ENCODE measurements around the gene ANKRD28.

The ANKRD28 gene

DNA sequence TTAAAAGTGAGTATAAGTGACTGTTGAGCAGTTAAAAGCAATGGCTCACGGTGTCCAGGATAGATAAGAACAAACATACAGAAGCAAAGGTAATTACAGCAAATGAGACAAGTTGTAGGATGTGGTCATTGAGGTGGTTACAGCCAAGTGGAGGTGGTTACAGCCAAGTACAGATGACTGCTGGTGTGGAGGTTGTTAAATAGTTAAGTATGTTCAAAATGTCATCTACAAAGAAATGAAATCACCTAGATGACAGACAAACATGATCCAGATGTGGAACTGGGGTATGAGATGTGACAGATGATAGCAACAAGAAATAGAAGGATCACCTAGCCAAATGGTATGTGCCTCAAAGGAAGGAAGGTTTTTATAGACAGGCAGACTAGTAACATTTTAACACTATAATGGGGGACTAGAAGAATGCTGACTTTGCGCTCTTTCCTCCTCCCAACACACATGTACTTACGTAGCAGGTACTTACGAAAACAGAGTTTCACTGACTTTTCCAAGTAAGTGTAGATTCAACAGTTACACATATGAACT, 6.8 kb upstream of the ANKRD28 start:
- DNase-seq (ENCODE audit: low spot score) (no peak), FAIRE-seq (no peak)

- FAIRE-seq = no peak
- DNase-seq (ENCODE audit: low spot score) = no peak
These were observed 6.1 kb upstream of the ANKRD28 start for GRCh38 chr3:15803921-15804320.

- FAIRE-seq = no peak
- no peak for DNase-seq (ENCODE audit: low spot score)
These were observed 3.5 kb upstream of the ANKRD28 start for GRCh38 chr3:15801298-15801697.

DNA sequence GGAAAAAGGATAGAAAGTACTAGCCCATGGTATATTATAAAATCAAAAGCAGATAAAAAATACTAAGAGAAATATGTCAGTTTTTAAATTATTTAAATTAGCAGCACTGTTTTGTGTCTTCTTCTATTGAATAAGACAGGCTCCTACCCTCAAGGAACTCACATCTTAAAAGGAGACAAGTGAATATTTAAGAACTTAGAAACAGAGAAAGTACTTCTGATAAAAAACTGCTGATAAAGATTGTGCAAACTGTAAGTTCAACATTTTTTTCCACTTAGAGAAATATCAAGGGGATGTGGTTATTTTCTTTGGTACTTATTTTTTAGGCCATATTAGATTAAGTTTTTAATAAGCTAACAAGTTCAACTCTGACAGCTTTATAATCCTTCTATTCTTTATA, 3.0 kb upstream of the ANKRD28 start:
- no peak for FAIRE-seq
- no peak for DNase-seq (ENCODE audit: low spot score)

DNA sequence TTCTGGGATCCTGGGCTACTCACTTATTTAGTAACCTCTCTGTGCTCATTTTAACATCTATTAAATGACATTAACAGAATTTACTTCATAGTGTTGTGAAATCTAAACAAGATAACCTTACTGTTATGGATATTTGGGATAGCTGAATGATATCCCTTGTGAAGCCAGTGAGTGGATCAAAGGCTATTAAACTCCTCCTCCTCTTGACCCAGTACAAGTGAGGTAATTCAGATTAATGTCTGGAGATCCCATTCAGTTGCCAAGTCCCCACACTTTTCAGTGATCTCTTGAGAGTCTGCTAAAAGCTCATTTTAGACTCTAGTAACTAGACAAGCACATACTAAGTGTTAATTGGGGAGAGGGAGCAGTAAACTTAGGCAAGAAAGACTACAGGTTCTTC, 2.5 kb upstream of the ANKRD28 start:
- DNase-seq (ENCODE audit: low spot score) (no peak), FAIRE-seq (no peak)

- DNase-seq (ENCODE audit: low spot score) = no peak
- FAIRE-seq = no peak
These were observed 910 bp upstream of the ANKRD28 start for GRCh38 chr3:15798533-15799245.

DNA sequence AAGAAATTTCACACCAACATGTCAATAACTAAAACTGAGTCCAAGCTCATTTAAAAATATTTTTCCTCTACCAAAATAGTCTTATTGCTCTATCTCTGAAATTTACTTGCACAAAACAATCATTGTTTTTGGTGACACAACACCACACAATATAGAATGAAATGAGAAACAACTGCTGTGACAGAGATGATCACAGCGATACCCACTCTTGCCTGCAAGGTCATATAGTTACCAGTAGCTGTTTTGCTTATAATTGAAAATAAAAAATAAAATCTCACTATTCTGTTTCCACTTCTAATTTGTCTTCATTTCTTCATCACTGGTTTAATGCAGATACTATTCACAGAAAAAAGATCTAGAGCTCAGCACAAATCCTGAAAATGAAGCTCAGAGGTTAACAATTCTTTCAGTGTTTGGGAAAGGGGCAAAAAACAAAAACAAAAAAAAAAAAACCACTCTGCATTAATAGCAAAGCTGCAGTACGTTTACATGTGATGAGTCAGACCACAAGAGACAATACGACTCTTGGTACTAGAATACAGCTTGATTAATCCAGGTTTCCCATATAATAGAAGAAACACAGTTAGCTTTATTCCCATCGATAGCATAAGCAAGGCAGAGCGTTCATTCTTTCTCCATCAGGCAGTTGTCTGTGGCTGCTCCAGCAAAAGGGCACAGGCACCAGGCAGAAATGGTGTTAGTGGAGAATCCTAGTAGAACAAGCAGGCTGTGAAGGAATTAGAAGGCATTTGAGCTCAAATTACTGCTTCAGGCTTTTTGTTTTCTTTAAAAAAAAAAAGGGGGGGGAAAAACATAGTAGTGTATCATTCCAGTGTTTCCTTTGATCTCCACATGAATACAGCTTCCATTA, 773 bp downstream of the ANKRD28 start:
- FAIRE-seq (no peak), DNase-seq (ENCODE audit: low spot score) (peak; percentile 26)

GRCh38 chr3:15796331-15796730, 1.4 kb downstream of the ANKRD28 start:
- FAIRE-seq = no peak
- DNase-seq (ENCODE audit: low spot score) = no peak

GRCh38 chr3:15795651-15796308, 2.0 kb downstream of the ANKRD28 start:
- DNase-seq (ENCODE audit: low spot score) = no peak

DNA sequence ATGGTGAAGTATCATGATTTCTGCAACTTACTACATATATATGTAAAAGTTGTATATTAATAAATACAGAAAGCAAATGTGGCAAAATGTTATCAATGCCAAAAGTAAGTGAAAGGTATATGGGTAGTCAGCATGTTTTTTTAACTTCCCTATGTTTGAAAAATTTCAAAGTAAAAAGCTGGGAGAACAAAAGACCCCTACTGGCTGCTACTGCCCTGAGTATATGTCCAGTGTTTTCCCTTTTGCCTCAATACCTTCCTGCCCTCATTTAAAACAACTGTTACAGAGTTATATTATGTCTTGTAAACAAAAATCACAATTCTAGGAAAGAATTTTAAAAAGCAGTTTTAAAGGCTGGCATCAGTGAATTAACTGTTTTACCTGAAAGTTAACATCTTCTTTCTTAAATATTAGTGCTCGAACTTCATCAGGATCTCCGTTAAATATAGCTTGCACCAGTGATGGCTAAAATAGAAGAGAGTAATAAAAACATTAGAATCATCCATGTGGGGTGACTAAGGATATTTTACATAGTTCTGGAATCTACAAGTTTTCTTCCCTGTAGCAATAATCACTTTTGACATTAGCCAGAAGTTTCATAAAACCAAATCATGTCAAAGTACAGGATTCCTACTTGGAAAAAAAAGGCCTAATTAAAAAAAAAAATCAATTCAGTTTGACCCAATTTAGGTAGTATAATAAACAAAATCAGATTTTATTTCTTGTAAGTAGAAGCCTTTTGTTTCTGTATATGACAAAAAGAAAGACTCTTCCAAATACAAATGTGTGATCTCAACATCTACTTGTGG, 2.7 kb downstream of the ANKRD28 start:
- DNase-seq (ENCODE audit: low spot score) (no peak), FAIRE-seq (no peak)

More at GRCh38 chr3:15795651-15796308, 2.0 kb downstream of the ANKRD28 start:
- no peak for FAIRE-seq

DNA sequence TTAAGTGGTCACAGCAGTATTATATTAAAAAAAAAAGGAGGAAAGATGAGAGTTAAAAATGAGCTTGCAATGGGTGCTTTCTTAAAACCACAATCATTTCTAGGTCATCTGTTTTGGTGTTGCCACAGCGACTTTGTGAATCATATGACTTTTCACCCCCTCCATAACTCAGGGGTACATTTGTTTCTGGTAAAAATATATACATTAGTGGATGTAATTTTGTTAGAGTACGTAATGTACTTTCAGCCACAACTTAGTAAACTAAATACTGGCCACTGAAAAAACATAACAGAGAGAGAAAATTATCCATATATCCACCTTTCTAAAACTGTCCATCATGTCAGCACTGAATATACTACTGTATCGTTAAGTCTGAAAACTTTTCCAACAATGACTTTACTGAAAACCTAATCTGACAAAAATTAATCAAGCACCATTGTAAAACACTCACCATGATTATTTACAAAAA, 3.4 kb downstream of the ANKRD28 start:
- no peak for DNase-seq (ENCODE audit: low spot score)
- no peak for FAIRE-seq

DNA sequence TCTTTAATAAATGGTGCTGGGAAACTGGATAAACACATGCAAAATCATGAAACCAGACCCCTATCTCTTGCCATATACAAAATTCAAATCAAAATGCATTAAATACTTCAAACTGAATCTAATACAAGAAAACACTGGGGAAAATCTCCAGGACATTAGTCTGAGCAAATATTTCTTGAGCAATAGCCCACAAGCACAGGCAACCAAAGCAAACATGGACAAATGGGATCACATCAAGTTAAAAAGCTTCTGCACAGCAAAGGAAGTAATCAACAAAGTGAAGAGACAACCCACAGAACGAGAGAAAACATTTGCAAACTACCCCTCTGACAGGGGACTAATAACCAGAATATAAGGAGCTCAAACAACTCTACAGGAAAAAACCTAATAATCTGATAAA, 6.3 kb downstream of the ANKRD28 start:
- FAIRE-seq = no peak
- DNase-seq (ENCODE audit: low spot score) = no peak

- DNase-seq (ENCODE audit: low spot score) (no peak), FAIRE-seq (no peak)
These were observed 9.8 kb downstream of the ANKRD28 start for GRCh38 chr3:15787941-15788340.

DNA sequence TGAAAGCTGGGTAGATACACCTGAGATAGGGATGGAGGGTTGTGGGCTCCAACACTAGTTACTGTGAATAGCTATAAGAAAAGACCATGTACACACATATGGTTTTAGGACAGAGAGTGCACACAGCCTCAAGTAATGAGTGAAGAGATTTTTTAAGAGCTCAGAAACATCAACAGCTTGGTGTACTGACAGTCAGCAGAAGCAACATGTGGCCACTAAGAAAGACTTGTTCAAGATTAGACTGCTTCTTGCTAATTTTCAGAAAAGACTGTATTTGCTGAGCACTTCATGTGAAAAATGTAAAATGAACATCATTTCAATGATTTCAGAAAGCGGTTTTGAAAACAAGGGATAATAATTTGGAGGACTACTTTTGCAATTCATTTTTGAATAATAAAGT, 10.3 kb downstream of the ANKRD28 start:
- DNase-seq (ENCODE audit: low spot score) (no peak), FAIRE-seq (no peak)

DNA sequence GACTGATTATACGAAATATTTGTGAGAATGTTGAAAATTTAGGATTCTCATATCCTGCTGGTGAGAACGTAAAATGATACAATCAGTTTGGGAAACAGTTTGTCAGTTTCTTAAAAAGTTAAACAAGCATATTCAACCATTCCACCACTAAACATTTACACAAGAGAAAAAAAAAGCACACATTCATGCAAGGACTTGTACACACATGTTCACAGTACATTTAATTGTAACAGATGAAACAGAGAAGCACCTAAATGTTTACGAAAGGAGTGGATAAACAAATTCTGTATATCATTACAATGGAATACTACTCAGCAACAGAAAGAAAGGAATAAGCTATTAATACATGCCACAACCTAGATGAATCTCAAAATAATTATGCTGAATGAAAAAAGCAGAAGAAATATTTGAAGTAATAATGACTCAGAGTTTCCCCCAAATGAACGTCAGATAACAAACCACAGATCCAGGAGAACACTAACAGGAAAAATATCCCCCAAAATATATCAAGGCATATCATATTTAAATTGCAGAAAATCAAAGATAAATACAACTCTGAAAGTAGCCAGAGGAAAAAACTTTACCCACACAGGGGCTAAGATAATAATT, 14.3 kb downstream of the ANKRD28 start:
- DNase-seq (ENCODE audit: low spot score) (no peak), FAIRE-seq (no peak)

DNA sequence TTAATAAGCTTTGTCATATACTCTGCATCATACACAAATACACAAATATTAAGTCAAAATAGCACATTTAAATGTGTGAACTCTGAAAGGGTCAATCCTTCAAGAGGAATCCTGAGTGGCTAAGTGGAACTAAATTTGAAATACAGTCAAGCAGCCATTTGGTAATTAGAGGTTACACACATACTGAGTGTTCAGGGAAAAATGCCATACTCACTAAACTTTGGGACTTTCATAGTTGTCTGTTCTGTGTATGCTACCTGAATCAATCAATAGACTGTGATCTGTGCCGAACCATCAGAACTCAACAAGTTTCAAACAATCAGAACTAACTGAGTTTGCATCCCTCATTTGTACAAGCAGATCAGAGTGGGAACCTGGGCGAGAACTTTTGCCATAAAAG, 15.3 kb downstream of the ANKRD28 start:
- no peak for FAIRE-seq

GRCh38 chr3:15781637-15782402, 16.0 kb downstream of the ANKRD28 start:
- FAIRE-seq (no peak), DNase-seq (ENCODE audit: low spot score) (no peak)

More for the DNA sequence above, 15.3 kb downstream of the ANKRD28 start:
- DNase-seq (ENCODE audit: low spot score) = no peak

DNA sequence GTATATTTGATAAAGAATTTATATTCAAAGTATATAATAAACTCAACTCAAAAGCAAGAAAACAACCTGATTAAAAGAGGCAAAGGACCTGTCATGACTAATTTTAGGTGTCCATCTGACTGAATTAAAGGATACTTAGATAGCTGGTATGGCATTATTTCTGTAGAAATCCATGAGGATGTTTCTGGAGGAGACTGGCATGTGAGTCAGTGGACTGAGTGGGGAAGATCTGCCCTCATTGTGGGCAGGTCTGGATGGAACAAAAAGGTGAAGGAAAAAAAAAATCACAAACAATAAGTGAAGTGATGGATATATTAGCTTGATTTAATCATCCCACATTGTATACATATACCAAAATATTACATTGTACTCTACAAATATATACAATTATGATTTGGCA, 16.6 kb downstream of the ANKRD28 start:
- no peak for FAIRE-seq
- no peak for DNase-seq (ENCODE audit: low spot score)

DNA sequence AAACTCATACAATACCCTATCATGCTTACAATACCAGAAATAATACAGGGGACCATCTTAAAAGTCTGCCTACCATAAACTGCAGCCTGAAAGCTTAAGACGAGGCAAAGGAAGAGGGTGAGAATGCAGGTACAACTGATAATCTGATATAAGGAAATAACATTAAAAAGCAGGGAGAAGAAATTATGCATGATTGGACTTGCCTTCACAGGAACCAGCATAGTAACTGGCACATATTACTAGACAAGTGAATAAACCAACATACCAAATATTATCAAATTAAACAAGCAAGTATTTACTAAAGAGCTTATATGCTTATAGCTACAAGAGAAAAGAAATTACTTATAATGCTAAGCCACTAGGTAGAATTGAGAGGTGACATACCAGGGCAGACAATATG, 18.7 kb downstream of the ANKRD28 start:
- FAIRE-seq (no peak), DNase-seq (ENCODE audit: low spot score) (no peak)

Data from urothelium cell line (cell line).